ENCODE measurements around the gene LIPG.

DNA sequence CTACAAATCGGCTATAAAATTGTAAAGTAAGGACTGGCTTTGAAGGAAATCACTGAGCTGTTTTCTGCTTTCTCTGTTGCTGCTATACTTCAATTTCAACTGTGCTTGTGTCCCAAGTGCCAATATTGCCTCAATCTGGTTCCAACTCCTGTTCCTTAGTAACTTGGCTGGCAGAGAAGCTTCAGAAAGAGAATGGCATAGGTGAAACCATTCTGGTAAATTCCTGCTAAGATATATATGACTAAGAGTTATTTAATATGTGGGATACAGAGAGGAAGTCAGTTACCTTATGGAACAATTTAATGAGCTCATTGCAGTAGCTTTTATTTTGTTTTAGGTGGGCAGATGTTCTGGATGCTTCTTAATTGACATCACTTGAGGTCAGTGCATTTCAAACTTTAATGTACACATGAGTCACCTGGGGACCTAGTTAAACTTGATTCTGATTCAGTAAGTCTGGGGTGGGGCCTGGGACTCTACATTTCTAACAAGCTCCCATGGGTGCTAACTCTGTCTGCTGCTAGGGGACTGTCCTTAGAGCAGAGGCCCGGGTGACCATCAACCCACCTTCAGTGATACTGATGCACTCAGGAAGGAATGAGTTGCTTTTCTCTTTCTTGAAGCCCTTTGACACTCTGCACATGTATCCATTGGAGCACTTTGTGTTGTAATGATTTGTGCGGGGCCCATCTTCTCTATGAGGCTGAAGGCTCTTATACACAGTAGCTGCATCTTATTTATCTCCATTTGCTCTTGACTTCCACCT is 47.6 kb downstream of the LIPG start:
- no peak for TF ChIP-seq POLR2A (IDR thresholded peaks at IDR 0.05)
- TF ChIP-seq, protein P1, sequence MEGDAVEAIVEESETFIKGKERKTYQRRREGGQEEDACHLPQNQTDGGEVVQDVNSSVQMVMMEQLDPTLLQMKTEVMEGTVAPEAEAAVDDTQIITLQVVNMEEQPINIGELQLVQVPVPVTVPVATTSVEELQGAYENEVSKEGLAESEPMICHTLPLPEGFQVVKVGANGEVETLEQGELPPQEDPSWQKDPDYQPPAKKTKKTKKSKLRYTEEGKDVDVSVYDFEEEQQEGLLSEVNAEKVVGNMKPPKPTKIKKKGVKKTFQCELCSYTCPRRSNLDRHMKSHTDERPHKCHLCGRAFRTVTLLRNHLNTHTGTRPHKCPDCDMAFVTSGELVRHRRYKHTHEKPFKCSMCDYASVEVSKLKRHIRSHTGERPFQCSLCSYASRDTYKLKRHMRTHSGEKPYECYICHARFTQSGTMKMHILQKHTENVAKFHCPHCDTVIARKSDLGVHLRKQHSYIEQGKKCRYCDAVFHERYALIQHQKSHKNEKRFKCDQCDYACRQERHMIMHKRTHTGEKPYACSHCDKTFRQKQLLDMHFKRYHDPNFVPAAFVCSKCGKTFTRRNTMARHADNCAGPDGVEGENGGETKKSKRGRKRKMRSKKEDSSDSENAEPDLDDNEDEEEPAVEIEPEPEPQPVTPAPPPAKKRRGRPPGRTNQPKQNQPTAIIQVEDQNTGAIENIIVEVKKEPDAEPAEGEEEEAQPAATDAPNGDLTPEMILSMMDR (IDR thresholded peaks at IDR 0.05) = no peak
